ENCODE measurements around the gene CCDC51.
A peak's percentile ranks its signal among the peaks of the same experiment; 100 is the strongest.
"Not testable (repeated sequence)": the region's sequence is repeated elsewhere in the genome, so short reads cannot be mapped to it uniquely, and the experiment has no call there.

CCDC51 gene

GRCh38 chr3:48405971-48406370 lies 33.9 kb downstream of the CCDC51 start:
- DNase-seq (ENCODE audit: low read depth): no peak

GRCh38 chr3:48405343-48405881 lies 34.5 kb downstream of the CCDC51 start:
- no peak for DNase-seq (ENCODE audit: low read depth)

DNA sequence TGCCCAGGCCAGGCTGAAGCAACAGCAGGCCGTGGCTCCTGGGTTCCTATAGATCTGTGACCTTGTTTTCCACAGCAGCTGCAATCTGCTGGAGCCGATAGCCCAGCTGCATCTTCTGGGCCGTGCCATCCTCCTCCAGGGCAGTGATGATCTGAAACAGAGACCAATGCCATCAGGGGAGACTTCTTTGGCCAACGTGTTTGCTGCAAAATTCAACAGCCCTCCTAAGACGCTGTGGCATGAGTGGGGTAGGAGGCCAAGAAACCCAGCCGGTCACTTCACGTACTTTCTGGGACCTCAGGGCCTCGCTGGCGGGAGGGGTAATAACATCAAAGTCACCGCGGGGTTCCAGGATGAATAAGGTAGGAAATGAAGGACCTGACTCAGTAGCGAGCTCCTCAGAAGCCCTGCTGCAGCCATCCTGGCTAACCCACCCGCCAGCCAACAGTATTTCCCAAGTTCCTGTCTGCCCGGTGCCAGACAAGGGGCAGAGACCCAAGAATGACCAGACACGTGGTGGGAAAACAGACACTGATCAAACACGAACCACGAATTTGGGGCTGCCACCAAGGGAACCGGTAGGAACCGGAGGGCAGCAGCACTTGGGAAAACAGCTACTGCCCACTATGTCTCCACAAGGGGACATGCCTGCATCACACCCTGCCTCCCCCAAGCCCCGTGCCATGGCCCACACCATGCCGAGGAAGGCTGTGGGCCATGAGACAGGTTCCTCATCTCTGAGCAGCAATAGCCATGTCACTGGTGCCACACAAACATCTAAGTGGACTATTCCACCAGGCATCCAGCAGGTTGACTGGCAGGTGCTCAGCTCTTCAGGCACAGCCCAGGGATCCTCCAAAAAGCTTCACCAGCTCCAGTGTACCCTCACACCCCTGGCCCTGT lies 35.2 kb downstream of the CCDC51 start:
- no peak for DNase-seq (ENCODE audit: low read depth)

DNA sequence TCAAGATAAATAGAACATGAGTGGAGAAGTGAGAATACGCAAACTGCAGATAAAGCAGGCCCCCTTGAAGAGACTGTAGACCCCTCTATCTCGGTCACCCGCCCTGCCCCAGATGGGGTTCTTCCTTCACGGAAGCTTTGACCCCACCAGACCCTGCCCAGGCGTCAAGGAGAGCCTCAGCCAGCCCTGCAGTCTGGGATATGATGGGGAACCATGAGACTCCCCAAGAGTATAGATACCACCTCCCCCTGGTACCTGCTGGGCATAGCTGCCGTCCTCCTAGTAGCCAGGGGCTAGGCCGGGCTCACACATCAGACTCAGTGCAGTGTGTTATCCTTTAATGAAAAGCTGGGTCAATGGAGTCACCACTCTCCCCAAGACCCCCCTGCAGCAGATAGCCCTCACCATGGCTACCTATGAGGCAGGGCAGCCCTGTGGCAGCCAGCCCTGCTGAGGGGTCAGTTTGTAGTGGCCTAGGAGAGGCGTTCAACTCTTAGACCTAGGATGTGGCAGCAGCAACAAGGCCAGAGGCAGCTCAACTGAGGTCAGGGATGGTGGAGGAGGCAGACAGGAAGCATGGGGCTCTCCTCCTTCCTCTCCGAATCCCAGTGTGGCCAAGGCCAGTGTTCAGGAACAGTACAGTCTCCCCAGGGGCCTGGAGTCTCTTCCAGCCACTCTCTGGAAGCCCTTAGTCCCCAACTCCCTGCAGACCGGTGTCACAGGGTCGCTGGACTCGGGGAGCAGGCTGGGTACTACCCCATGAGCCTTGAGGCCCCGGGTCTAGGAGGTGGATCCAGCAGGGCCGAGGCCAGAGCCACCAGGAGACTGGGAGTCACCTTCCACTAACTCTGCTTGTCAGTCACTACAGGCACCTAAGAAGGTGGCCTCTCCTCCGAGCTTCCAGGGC lies 36.1 kb downstream of the CCDC51 start:
- DNase-seq (ENCODE audit: low read depth): no peak

DNA sequence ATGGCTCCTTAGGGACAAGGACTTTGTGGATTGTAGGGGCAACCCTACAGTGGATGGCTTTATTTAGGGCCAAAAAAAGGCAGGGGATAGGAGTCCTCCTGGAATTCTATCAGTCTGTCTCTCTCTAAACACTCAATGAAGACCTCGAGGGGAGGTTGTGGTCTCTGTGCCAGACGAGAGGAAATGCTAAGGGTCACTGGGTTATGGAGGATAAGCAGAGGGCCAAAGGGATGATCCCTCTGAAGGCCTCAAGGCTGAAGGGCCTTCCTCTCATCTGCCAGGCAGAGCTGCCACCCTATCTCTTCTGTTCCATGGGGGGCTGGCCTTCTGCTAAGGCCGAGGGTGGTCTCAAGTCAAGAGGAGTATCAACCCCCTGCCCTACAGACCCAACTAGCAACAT lies 37.0 kb downstream of the CCDC51 start:
- no peak for DNase-seq (ENCODE audit: low read depth)

- DNase-seq (ENCODE audit: low read depth): no peak
Observed at GRCh38 chr3:48402281-48402732, 37.6 kb downstream of the CCDC51 start.

- DNase-seq (ENCODE audit: low read depth): not testable (repeated sequence)
Observed at GRCh38 chr3:48401434-48401901, 38.5 kb downstream of the CCDC51 start.

- peak; percentile 42 for DNase-seq (ENCODE audit: low read depth)
Observed at GRCh38 chr3:48400824-48401433, 39.0 kb downstream of the CCDC51 start.

DNA sequence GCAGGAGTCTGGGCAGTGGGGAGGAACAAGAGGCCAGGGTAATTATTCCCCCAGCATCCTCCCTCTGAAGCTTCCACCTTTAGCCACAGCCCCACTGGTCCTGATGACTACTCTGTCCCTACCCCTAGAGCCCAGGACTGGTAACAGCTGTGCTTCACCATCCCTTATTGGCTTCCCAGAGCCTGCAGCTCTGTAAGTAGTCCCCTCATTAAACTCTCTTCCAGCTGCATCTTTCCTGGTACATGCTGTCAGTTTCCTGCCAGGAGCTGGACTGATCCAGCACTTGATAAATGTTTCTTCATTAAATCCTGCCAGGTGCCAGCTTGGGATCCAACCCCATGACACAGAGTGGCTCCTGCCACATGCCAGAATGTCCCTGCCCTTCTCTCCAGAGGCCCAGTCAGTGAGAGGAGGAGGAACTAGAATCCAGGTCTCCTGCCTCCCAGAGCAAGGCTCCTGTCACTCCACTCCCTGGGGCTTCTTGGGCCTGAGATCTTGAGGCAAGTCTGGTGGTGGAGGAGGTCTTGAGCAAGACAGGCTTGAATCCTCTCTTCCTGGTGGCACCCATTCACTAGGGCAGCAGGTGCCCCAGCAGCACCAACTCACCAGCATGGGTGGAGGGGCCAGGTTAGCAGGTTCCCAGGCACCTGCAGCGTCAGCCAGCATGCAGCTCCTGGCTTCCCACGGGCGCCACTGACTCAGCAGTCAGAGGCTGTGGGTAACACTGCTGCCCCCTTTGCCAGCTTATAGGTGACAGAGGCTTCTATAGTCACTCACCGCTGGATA lies 40.3 kb downstream of the CCDC51 start:
- no peak for DNase-seq (ENCODE audit: low read depth)

DNA sequence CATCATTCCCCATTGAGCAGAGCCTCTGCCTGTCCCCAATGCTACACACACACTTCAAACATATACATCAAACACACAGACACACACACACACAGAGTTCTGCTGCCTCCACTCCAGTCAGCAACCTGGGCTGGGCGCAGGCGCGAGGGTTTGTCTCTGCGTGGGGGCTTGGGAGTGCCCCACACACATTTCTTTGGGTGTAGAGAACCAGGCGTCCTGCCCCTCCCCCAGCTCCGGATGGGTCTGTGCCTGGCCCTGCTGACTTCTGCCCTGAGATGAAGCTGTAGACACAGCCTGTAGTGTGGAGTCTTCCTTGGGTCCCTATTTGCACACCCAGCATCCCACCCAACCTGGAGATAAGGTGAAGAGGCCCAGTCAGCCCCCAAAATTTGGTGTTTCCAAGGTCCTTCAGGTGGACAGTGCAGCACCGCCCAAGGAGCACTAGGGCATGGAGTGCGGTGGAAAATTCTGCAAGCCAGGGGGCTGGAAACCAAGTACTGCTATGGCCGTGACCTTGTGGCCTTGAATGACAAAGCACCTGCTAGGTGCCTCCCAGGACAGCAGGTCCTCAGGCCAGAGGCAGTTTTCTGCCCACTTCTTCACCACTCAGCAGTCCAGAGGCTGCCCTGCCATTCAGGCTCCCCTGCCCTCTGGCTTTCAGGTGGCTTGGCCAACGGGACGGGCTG lies 41.1 kb downstream of the CCDC51 start:
- no peak for DNase-seq (ENCODE audit: low read depth)

GRCh38 chr3:48397767-48398681 lies 41.9 kb downstream of the CCDC51 start:
- no peak for DNase-seq (ENCODE audit: low read depth)

GRCh38 chr3:48395714-48396113 lies 44.2 kb downstream of the CCDC51 start:
- no peak for DNase-seq (ENCODE audit: low read depth)

DNA sequence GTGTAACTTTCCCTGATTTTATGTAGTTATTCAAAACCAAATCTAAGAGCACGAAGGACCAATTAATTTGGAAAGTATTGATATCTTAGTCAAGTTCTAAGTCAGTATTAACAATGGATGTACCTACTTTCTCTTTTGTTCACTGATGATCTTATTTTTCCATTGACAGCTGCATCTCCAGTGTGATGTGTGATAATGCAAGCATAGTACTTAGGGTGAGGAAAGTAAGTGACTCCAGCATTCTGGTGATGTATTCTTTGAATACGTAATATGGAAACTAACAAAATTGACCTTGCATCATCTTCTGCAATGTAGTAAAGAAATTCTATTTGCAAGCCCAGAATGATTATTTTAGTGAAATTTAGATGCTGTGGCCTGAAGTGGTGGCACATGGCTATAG lies 45.5 kb downstream of the CCDC51 start:
- DNase-seq (ENCODE audit: low read depth): no peak

DNA sequence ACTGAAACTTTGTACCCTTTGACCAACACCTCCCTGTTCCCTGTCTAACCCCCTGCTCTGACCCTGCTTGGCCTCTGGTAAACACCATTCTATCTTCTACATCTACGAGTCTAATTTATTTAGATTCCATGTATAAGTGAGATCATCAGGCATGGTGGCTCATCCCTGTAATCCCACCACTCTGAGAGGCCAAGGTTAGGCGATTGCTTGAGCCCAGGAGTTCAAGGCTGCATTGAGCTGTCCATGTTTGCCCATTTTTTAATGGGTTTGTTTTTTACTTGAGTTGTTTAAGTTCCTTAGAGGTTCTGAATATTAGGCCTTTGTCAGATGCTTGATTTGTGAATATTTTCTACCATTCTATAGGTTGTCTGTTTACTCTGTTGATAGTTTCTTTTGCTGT lies 51.0 kb downstream of the CCDC51 start:
- DNase-seq (ENCODE audit: low read depth): no peak

DNA sequence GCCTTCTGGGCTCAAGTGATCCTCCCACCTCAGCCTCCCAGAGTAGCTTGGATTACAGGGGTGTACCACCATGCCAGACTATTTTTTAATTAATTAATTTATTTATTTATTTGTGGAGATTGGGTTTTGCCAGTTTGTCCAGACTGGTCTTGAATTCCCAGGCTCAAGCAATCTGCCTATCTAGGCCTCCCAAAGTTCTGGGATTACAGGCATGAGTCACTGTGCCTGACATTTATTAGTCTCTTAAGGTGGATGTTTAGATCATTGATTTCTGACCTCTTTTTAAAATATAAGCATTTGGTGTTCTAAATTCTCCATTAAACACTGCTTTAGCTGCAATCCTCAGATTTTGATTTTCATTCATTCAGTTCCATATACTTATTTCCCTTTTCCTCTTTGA lies 52.3 kb downstream of the CCDC51 start:
- DNase-seq (ENCODE audit: low read depth): no peak

Measured in activated T-helper 1 cell treated with Interleukin-2 at 50 U/mL for 16 hours (primary cell).